DND-41 (cell line): ENCODE measurements around the gene C1QB.

Experiments
- CTCF ChIP-seq: IDR thresholded peaks from 2 replicates; pipeline ENCODE4 v1.5.1; 2012; ENCODE audit warnings: borderline replicate concordance, low read length, moderate library complexity, mild to moderate bottlenecking; ENCODE audit not compliant: poor library complexity, severe bottlenecking; ENCODE audit errors: extremely low read depth
- EZH2 ChIP-seq: IDR thresholded peaks from 3 replicates; pipeline ENCODE4 v1.6.1; 2012; ENCODE audit warnings: borderline replicate concordance, low read depth, mild to moderate bottlenecking, moderate library complexity, low read length, inconsistent platforms; ENCODE audit not compliant: severe bottlenecking

GRCh38 chr1:22633697-22634463 lies 19.2 kb upstream of the C1QB start:
- TF ChIP-seq CTCF: no peak
- no peak for TF ChIP-seq EZH2
